WI38 (cell line): ENCODE data around the gene LEF1.

Experiments used
- H3K4me3 ChIP-seq: 2 replicates; pipeline ENCODE4 v1.5.1; 2011; ENCODE audit warnings: low read depth, mild to moderate bottlenecking, control low read depth, low read length
- CTCF ChIP-seq: IDR thresholded peaks from 2 replicates; pipeline ENCODE4 v1.5.1; 2012; ENCODE audit warnings: low read depth, mild to moderate bottlenecking, control low read depth, low read length

LEF1 gene

GRCh38 chr4:108205859-108206258 is 37.1 kb upstream of the LEF1 start:
- no peak for TF ChIP-seq CTCF

GRCh38 chr4:108204518-108204917 is 35.8 kb upstream of the LEF1 start:
- TF ChIP-seq CTCF: no peak
- no peak overlapping the region for H3K4me3 ChIP-seq

More at GRCh38 chr4:108205859-108206258, 37.1 kb upstream of the LEF1 start:
- H3K4me3 ChIP-seq: no peak overlapping the region

- no peak overlapping the region for H3K4me3 ChIP-seq
- TF ChIP-seq CTCF: no peak
Measured at GRCh38 chr4:108203377-108203776, 34.6 kb upstream of the LEF1 start.

GRCh38 chr4:108201774-108202173 is 33.0 kb upstream of the LEF1 start:
- no peak overlapping the region for H3K4me3 ChIP-seq
- no peak for TF ChIP-seq CTCF

- no peak for TF ChIP-seq CTCF
- H3K4me3 ChIP-seq: no peak overlapping the region
Measured at GRCh38 chr4:108199881-108200280, 31.1 kb upstream of the LEF1 start.

GRCh38 chr4:108193886-108194672 is 25.3 kb upstream of the LEF1 start:
- no peak overlapping the region for H3K4me3 ChIP-seq
- TF ChIP-seq CTCF: no peak

GRCh38 chr4:108192935-108193334 is 24.2 kb upstream of the LEF1 start:
- TF ChIP-seq CTCF: no peak
- H3K4me3 ChIP-seq: no peak overlapping the region
